HCEC 1CT (cell line): ENCODE data around the gene EFCAB5.
"Not testable (repeated sequence)": the region's sequence is repeated elsewhere in the genome, so short reads cannot be mapped to it uniquely, and the experiment has no call there.

Experiments
- DNase-seq: peaks from one replicate; pipeline ENCODE4 v3.0.0-alpha.2; 2017

The EFCAB5 gene

DNA sequence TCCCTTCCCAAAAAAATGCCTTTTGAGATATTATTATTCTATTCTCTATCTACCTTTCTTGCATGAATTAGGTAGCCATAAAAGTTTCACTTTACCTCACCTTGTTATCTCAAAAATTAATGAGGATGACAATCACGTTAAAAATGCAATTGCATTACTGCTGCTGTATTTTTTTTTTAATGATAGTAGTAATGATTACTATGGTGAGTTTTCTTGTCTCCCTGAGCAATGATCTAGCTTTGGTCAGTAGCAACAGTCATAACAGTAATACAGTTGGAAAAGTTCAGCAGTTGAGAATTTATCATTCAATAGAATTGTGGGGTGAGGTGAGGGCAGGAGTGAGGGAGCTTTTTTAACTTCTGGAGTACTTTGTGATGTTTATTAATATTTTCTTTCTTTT, at the start of gene EFCAB5:
TSS of gene EFCAB5 (plus strand) at position 301 of the 400 bp plus-strand sequence. CDS start 163 bp downstream, outside the sequence.
- DNase-seq = no peak

DNA sequence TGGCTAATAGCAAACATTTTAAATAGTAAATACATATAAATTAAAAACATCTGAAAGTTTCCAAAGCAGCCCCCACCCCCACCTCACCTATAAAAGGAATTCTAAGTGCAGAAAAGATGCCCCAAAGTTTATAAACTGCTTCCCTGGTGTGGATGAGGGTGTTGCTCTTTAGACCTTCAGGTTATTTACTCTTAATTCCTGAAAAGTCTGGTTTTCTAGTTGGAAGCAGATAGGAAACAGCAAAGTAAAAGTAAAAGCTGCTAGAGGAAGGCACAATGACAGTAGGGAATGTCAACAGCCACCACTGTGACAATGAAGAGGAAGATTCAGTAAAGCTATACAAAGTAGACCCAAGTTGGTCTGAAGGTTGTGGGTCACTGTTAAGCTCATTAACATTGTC, 49.2 kb upstream of the EFCAB5 start:
- no peak for DNase-seq

DNA sequence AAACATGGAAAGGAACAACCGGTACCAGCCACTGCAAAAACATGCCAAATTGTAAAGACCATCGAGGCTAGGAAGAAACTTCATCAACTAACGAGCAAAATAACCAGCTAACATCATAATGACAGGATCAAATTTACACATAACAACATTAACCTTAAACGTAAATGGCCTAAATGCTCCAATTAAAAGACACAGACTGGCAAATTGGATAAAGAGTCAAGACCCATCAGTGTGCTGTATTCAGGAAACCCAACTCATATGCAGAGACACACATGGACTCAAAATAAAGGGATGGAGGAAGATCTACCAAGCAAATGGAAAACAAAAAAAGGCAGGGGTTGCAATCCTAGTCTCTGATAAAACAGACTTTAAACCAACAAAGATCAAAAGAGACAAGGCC, 44.3 kb upstream of the EFCAB5 start:
- DNase-seq = not testable (repeated sequence)

DNA sequence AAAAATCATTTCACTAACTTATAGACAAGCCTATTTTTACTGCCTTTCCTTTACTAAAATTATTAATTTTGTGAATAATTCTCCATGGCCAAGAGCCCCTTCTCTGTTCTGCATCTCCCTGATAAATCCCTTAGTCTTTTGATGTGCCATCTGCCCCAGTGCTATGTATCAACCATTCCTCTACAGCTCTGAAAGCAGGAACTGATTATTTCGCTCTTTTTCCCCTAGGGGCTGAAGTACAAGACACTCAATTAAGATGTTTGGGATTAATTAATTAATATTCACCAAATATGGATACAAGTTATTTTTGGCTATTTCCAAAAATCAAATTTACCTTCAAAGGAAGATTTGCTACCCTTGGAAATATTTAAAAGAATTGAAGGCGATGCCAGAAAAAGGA, 38.0 kb upstream of the EFCAB5 start:
- no peak for DNase-seq

DNA sequence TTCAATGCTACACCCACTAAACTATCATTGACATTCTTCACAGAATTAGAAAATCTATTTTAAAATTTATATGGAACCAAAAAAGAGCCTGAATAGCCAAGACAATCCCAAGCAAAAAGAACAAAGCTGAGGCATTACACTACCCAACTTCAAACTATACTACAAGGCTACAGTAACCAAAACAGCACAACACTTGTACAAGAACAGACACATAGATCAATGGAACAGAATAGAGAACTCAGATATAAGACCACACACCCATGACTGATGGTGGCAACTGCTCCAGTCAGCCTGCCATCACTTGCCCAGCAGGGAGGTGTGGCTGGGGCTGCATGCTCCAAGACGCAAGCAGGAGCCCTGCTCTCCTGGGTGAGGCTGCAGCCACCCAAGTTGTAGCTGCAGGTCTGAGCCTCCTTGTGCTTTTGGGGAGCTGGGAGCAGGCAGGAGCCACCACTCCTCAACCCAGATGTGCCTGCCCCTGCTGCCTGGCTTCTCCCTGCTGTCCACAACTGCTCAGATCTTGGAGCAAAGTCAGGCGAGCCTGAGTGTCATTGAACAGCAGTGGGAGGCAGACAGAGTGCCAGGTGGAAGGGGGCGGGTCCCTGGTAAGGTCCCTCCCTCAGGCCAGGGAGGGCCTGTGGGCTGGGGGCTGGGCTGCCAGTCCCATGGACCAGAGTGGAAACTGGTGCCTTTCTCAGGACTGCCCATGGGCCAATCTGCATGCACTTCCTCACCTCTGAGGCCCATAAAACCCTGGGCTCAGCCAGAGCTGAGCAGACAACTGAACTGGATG, 36.2 kb upstream of the EFCAB5 start:
- DNase-seq = no peak

DNA sequence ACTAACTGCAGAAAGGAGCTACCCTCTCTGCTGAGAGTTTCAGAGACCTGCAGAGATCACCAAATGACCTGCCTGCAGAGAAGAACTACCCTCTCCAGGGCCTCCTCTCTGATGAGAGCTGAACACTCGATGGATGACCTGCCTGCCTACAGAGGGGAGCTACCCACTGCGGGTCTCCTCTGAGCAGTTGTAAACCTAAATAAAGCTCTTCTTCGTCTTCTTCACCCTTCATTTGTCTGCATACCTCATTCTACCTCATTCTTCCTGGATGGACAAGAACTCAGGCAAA, 35.6 kb upstream of the EFCAB5 start:
- DNase-seq = no peak

GRCh38 chr17:29906969-29907368, 34.5 kb upstream of the EFCAB5 start:
- DNase-seq = no peak

GRCh38 chr17:29909236-29910003, 32.0 kb upstream of the EFCAB5 start:
- no peak for DNase-seq

DNA sequence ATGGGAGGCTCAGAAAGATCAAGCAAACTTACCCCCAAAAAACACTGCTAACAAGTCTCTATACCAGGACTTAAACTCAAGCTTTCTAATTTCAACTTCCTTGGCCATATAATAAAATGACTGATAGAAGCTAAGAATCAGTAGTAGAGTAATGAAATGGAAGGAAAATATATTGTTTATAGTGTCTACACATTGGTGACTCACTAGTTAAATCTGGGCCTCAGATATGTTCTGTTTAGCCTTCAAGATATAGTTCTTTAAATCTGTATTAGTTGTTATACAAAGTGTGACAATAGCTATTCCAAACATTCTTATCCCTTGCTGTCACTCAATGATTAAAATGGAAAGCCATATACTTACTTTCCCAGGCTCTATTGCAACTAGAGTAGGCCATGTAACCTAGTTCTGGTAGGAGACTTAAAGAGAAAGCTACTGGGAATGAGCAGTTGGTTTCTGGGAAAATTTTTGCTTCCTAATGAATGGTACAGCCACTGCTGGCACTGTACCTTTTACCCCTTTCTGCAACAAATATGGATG, 29.7 kb upstream of the EFCAB5 start:
- DNase-seq = no peak

DNA sequence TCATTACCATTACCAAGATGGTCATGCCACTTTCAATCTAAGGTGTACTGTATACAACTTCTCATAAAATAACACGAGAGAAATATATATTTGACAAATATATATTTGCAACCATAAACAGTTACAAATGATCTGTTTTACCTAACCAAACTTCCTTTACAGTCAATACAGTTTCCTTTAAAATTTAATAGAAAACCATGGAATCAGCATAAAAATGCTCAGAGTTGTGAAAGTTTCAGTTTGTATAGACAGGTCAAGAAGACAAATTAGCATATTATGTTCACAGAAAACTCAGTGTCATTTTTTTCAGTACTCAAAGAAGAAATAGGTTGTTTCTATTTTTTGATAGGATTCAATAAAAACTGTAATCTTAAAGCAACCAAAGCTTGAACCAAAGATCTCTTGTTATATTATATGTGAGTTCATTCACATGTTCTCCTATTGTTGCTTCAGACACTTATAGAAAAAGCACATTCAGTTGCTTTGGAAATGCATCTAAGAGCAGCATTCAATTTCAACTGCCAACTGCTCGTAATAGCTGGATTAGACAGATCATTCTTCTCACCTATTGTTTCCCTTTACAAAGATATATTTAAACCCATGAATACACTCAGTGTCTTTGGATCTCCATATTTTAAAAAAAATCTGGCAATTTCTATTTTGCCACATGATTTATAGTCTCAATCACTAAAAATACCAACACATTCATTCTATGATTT, 26.5 kb upstream of the EFCAB5 start:
- no peak for DNase-seq

- DNase-seq = no peak
Measured at GRCh38 chr17:29918016-29918415, 23.4 kb upstream of the EFCAB5 start.

GRCh38 chr17:29918922-29919856, 22.2 kb upstream of the EFCAB5 start:
- DNase-seq = no peak

GRCh38 chr17:29924786-29925185, 16.6 kb upstream of the EFCAB5 start:
- no peak for DNase-seq

GRCh38 chr17:29927546-29927945, 13.9 kb upstream of the EFCAB5 start:
- DNase-seq = no peak

- DNase-seq = peak; percentile 42
Measured at GRCh38 chr17:29929006-29929532, 12.4 kb upstream of the EFCAB5 start.

- peak; percentile 87 for DNase-seq
Measured at GRCh38 chr17:29929533-29930408, 11.7 kb upstream of the EFCAB5 start, which contains the start of gene SSH2. TSS of gene SSH2 (minus strand) at chr17:29930228. CDS start at chr17:29930000, 228 bp downstream.

- no peak for DNase-seq
Measured at GRCh38 chr17:29930409-29931010, 10.9 kb upstream of the EFCAB5 start.

- DNase-seq = peak; percentile 81
Measured at GRCh38 chr17:29931231-29931932, 10.1 kb upstream of the EFCAB5 start.

GRCh38 chr17:29933379-29933778, 8.1 kb upstream of the EFCAB5 start:
- DNase-seq = peak; percentile 34

DNA sequence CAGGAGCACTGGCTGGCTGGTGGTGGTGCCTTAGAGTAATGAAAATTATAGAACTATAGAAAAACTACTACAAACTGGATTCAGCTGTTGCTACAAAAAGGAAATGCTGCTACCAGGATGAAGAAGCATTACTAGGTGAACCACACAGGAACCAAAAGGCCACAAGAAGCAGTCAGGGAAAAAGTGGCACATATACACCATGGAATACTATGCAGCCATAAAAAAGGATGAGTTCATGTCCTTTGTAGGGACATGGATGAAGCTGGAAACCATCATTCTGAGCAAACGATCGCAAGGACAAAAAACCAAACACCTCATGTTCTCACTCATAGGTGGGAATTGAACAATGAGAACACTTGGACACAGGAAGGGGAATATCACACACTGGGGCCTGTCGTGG, 5.5 kb upstream of the EFCAB5 start:
- DNase-seq = not testable (repeated sequence)
